ENCODE measurements around the gene DSG4.

Gene DSG4

GRCh38 chr18:31424383-31424988 lies 47.9 kb downstream of the DSG4 start:
- Mint-ChIP-seq H3K9me3 (peaks cover 5% of the 10 kb centered on the region), H3K27ac (no peak overlapping the region), H3K4me1 (ENCODE audit: low read depth) (no peaks in the 10 kb centered on the region), H3K4me3 (no peak overlapping the region), H3K36me3 (ENCODE audit: low read depth) (no peaks in the 10 kb centered on the region), H3K27me3 (no peaks in the 10 kb centered on the region)

- Mint-ChIP-seq H3K9me3 (peaks cover 5% of the 10 kb centered on the region), H3K4me1 (ENCODE audit: low read depth) (no peaks in the 10 kb centered on the region), H3K36me3 (ENCODE audit: low read depth) (no peaks in the 10 kb centered on the region), H3K27ac (no peak overlapping the region), H3K27me3 (no peaks in the 10 kb centered on the region), H3K4me3 (no peak overlapping the region)
Observed at GRCh38 chr18:31426021-31426420, 49.4 kb downstream of the DSG4 start.

- H3K27me3 Mint-ChIP-seq, result no peaks in the 10 kb centered on the region
Observed at GRCh38 chr18:31426871-31427406, 50.4 kb downstream of the DSG4 start.

GRCh38 chr18:31428211-31428610 lies 51.6 kb downstream of the DSG4 start:
- H3K9me3 Mint-ChIP-seq, result no peaks in the 10 kb centered on the region
- H3K4me1 Mint-ChIP-seq (ENCODE audit: low read depth), result no peaks in the 10 kb centered on the region
- H3K4me3 Mint-ChIP-seq, result no peak overlapping the region
- H3K27me3 Mint-ChIP-seq, result no peaks in the 10 kb centered on the region
- H3K27ac Mint-ChIP-seq, result no peak overlapping the region
- H3K36me3 Mint-ChIP-seq (ENCODE audit: low read depth), result no peaks in the 10 kb centered on the region

More at GRCh38 chr18:31426871-31427406, 50.4 kb downstream of the DSG4 start:
- no peaks in the 10 kb centered on the region for H3K4me1 Mint-ChIP-seq (ENCODE audit: low read depth)
- H3K27ac Mint-ChIP-seq, result no peak overlapping the region
- no peaks in the 10 kb centered on the region for H3K36me3 Mint-ChIP-seq (ENCODE audit: low read depth)
- H3K4me3 Mint-ChIP-seq, result no peak overlapping the region
- peaks cover 5% of the 10 kb centered on the region for H3K9me3 Mint-ChIP-seq

- Mint-ChIP-seq H3K27me3 (no peaks in the 10 kb centered on the region), H3K27ac (no peak overlapping the region), H3K4me3 (no peak overlapping the region), H3K9me3 (peaks cover 4% of the 10 kb centered on the region), H3K4me1 (ENCODE audit: low read depth) (no peaks in the 10 kb centered on the region), H3K36me3 (ENCODE audit: low read depth) (no peaks in the 10 kb centered on the region)
Observed at GRCh38 chr18:31429623-31430022, 53.0 kb downstream of the DSG4 start.

- H3K27me3 Mint-ChIP-seq, result no peaks in the 10 kb centered on the region
- H3K4me1 Mint-ChIP-seq (ENCODE audit: low read depth), result no peaks in the 10 kb centered on the region
Observed at GRCh38 chr18:31430072-31430471, 53.5 kb downstream of the DSG4 start.

GRCh38 chr18:31430554-31430953 lies 54.0 kb downstream of the DSG4 start:
- Mint-ChIP-seq H3K27me3 (no peaks in the 10 kb centered on the region), H3K4me3 (no peak overlapping the region), H3K4me1 (ENCODE audit: low read depth) (no peaks in the 10 kb centered on the region), H3K36me3 (ENCODE audit: low read depth) (no peaks in the 10 kb centered on the region), H3K27ac (no peak overlapping the region), H3K9me3 (peaks cover 4% of the 10 kb centered on the region)

More at GRCh38 chr18:31430072-31430471, 53.5 kb downstream of the DSG4 start:
- peaks cover 4% of the 10 kb centered on the region for H3K9me3 Mint-ChIP-seq
- no peak overlapping the region for H3K27ac Mint-ChIP-seq
- no peak overlapping the region for H3K4me3 Mint-ChIP-seq
- no peaks in the 10 kb centered on the region for H3K36me3 Mint-ChIP-seq (ENCODE audit: low read depth)

GRCh38 chr18:31432316-31432715 lies 55.7 kb downstream of the DSG4 start:
- no peaks in the 10 kb centered on the region for H3K27me3 Mint-ChIP-seq
- H3K9me3 Mint-ChIP-seq, result peaks cover 4% of the 10 kb centered on the region
- no peak overlapping the region for H3K27ac Mint-ChIP-seq
- no peak overlapping the region for H3K4me3 Mint-ChIP-seq
- no peaks in the 10 kb centered on the region for H3K4me1 Mint-ChIP-seq (ENCODE audit: low read depth)
- H3K36me3 Mint-ChIP-seq (ENCODE audit: low read depth), result no peaks in the 10 kb centered on the region

GRCh38 chr18:31436825-31437224 lies 60.2 kb downstream of the DSG4 start:
- no peaks in the 10 kb centered on the region for H3K4me1 Mint-ChIP-seq (ENCODE audit: low read depth)
- no peak overlapping the region for H3K27ac Mint-ChIP-seq
- no peaks in the 10 kb centered on the region for H3K27me3 Mint-ChIP-seq
- H3K4me3 Mint-ChIP-seq, result no peak overlapping the region
- H3K36me3 Mint-ChIP-seq (ENCODE audit: low read depth), result no peaks in the 10 kb centered on the region
- H3K9me3 Mint-ChIP-seq, result peaks cover 4% of the 10 kb centered on the region

GRCh38 chr18:31438402-31438801 lies 61.8 kb downstream of the DSG4 start:
- no peaks in the 10 kb centered on the region for H3K4me1 Mint-ChIP-seq (ENCODE audit: low read depth)
- H3K9me3 Mint-ChIP-seq, result peaks cover 4% of the 10 kb centered on the region
- H3K36me3 Mint-ChIP-seq (ENCODE audit: low read depth), result no peaks in the 10 kb centered on the region
- H3K4me3 Mint-ChIP-seq, result no peak overlapping the region
- no peaks in the 10 kb centered on the region for H3K27me3 Mint-ChIP-seq
- no peak overlapping the region for H3K27ac Mint-ChIP-seq

- Mint-ChIP-seq H3K36me3 (ENCODE audit: low read depth) (no peaks in the 10 kb centered on the region), H3K27ac (no peak overlapping the region), H3K9me3 (no peaks in the 10 kb centered on the region), H3K4me1 (ENCODE audit: low read depth) (no peaks in the 10 kb centered on the region), H3K4me3 (no peak overlapping the region), H3K27me3 (no peaks in the 10 kb centered on the region)
Observed at GRCh38 chr18:31439807-31440325, 63.3 kb downstream of the DSG4 start.

- H3K27ac Mint-ChIP-seq, result no peak overlapping the region
- no peak overlapping the region for H3K4me3 Mint-ChIP-seq
- no peaks in the 10 kb centered on the region for H3K27me3 Mint-ChIP-seq
- H3K9me3 Mint-ChIP-seq, result no peaks in the 10 kb centered on the region
- no peaks in the 10 kb centered on the region for H3K4me1 Mint-ChIP-seq (ENCODE audit: low read depth)
- H3K36me3 Mint-ChIP-seq (ENCODE audit: low read depth), result no peaks in the 10 kb centered on the region
Observed at GRCh38 chr18:31440787-31441186, 64.2 kb downstream of the DSG4 start.

- H3K27ac Mint-ChIP-seq, result no peak overlapping the region
- H3K9me3 Mint-ChIP-seq, result no peaks in the 10 kb centered on the region
- H3K4me3 Mint-ChIP-seq, result no peak overlapping the region
- no peaks in the 10 kb centered on the region for H3K36me3 Mint-ChIP-seq (ENCODE audit: low read depth)
- no peaks in the 10 kb centered on the region for H3K27me3 Mint-ChIP-seq
- no peaks in the 10 kb centered on the region for H3K4me1 Mint-ChIP-seq (ENCODE audit: low read depth)
Observed at GRCh38 chr18:31441493-31441892, 64.9 kb downstream of the DSG4 start.

- no peak overlapping the region for H3K4me3 Mint-ChIP-seq
- peaks cover 3% of the 10 kb centered on the region for H3K27me3 Mint-ChIP-seq
- no peaks in the 10 kb centered on the region for H3K4me1 Mint-ChIP-seq (ENCODE audit: low read depth)
- no peaks in the 10 kb centered on the region for H3K9me3 Mint-ChIP-seq
- H3K36me3 Mint-ChIP-seq (ENCODE audit: low read depth), result no peaks in the 10 kb centered on the region
- no peak overlapping the region for H3K27ac Mint-ChIP-seq
Observed at GRCh38 chr18:31444142-31444541, 67.6 kb downstream of the DSG4 start.

GRCh38 chr18:31445908-31446307 lies 69.3 kb downstream of the DSG4 start:
- Mint-ChIP-seq H3K36me3 (ENCODE audit: low read depth) (no peaks in the 10 kb centered on the region), H3K4me3 (no peak overlapping the region), H3K4me1 (ENCODE audit: low read depth) (no peaks in the 10 kb centered on the region), H3K9me3 (no peaks in the 10 kb centered on the region), H3K27ac (no peak overlapping the region), H3K27me3 (peaks cover 3% of the 10 kb centered on the region)

GRCh38 chr18:31446854-31447253 lies 70.3 kb downstream of the DSG4 start:
- Mint-ChIP-seq H3K36me3 (ENCODE audit: low read depth) (no peaks in the 10 kb centered on the region), H3K4me1 (ENCODE audit: low read depth) (no peaks in the 10 kb centered on the region), H3K9me3 (no peaks in the 10 kb centered on the region), H3K27ac (no peak overlapping the region), H3K27me3 (peaks cover 3% of the 10 kb centered on the region), H3K4me3 (no peak overlapping the region)
